Activated T-helper 9 cell treated with anti-CD3 and anti-CD28 coated beads, Interleukin-2, amount 50 U/mL, for 16 hours (primary cell): ENCODE measurements around the gene ATR.
"Not testable (repeated sequence)": the region's sequence is repeated elsewhere in the genome, so short reads cannot be mapped to it uniquely, and the experiment has no call there.

Source experiments
- DNase-seq: peaks from one replicate; pipeline ENCODE4 v3.0.0-alpha.2; 2020; ENCODE audit warnings: low read depth

Gene ATR

GRCh38 chr3:142595141-142595540, 16.6 kb upstream of the ATR start:
- DNase-seq = no peak

GRCh38 chr3:142592268-142592667, 13.7 kb upstream of the ATR start:
- DNase-seq = not testable (repeated sequence)

GRCh38 chr3:142588703-142589102, 10.2 kb upstream of the ATR start:
- DNase-seq = no peak

GRCh38 chr3:142586803-142587406, 8.4 kb upstream of the ATR start:
- DNase-seq = no peak

- DNase-seq = not testable (repeated sequence)
Observed at GRCh38 chr3:142581070-142581469, 2.5 kb upstream of the ATR start.

- no peak for DNase-seq
Observed at GRCh38 chr3:142580061-142580423, 1.5 kb upstream of the ATR start.

- DNase-seq = no peak
Observed at GRCh38 chr3:142577696-142578328, 721 bp downstream of the ATR start.

GRCh38 chr3:142576792-142577191, 1.7 kb downstream of the ATR start:
- no peak for DNase-seq

- no peak for DNase-seq
Observed at GRCh38 chr3:142574665-142575064, 3.9 kb downstream of the ATR start.

GRCh38 chr3:142574223-142574622, 4.3 kb downstream of the ATR start:
- DNase-seq = not testable (repeated sequence)

GRCh38 chr3:142569422-142569821, 9.1 kb downstream of the ATR start:
- DNase-seq = not testable (repeated sequence)

GRCh38 chr3:142568393-142569017, 10.0 kb downstream of the ATR start:
- DNase-seq = no peak

- DNase-seq = no peak
Observed at GRCh38 chr3:142566096-142566495, 12.4 kb downstream of the ATR start.

GRCh38 chr3:142563496-142563997, 15.0 kb downstream of the ATR start:
- no peak for DNase-seq

- DNase-seq = no peak
Observed at GRCh38 chr3:142560118-142560517, 18.4 kb downstream of the ATR start.

- no peak for DNase-seq
Observed at GRCh38 chr3:142553741-142554140, 24.8 kb downstream of the ATR start.

GRCh38 chr3:142552579-142552978, 26.0 kb downstream of the ATR start:
- DNase-seq = not testable (repeated sequence)

GRCh38 chr3:142549986-142550385, 28.5 kb downstream of the ATR start:
- no peak for DNase-seq

GRCh38 chr3:142543307-142543706, 35.2 kb downstream of the ATR start:
- DNase-seq = no peak

- no peak for DNase-seq
Observed at GRCh38 chr3:142542054-142542453, 36.5 kb downstream of the ATR start.

- DNase-seq = no peak
Observed at GRCh38 chr3:142536519-142536918, 42.0 kb downstream of the ATR start.

- no peak for DNase-seq
Observed at GRCh38 chr3:142534543-142534942, 44.0 kb downstream of the ATR start.

GRCh38 chr3:142530296-142530695, 48.2 kb downstream of the ATR start:
- DNase-seq = no peak
